Peyer's patch (tissue), 4 donors: Measurements from ENCODE around the gene SIPA1L3. TPM values are rescaled to one million over a fixed set of nuclear protein-coding genes. Genes with fewer than 3 reads are reported as not detected.

ENCODE experiments used
- DNase-seq, 3 donors: peaks; one replicate each; pipeline ENCODE4 v3.0.0-alpha.2; 2017 to 2019
- H3K27ac ChIP-seq, 4 donors: fragments of 200-600 bp; sonication (generic); one replicate each; pipeline ENCODE4 v1.5.1; 2016 to 2019
- H3K27me3 ChIP-seq, 2 donors: fragments of 200-600 bp; sonication (generic); one replicate each; pipeline ENCODE4 v1.5.1; 2019
- H3K36me3 ChIP-seq, 3 donors: fragments of 200-600 bp; sonication (generic); one replicate each; pipeline ENCODE4 v1.5.1; 2016 to 2019
- H3K4me1 ChIP-seq, 4 donors: fragments of 200-600 bp; sonication (generic); one replicate each; pipeline ENCODE4 v1.5.1; 2016 to 2019
- H3K4me3 ChIP-seq, 4 donors: fragments of 200-600 bp; sonication (generic); 1 replicate in 3 of 4; 2 replicates in 1 of 4; pipeline ENCODE4 v1.5.1; 2016 to 2019; ENCODE audit warnings: mild to moderate bottlenecking in 1 of 4
- H3K9me3 ChIP-seq, 4 donors: fragments of 200-600 bp; sonication (generic); one replicate each; pipeline ENCODE4 v1.5.1; 2016 to 2019; ENCODE audit warnings: mild to moderate bottlenecking in 1 of 4
- POLR2A ChIP-seq, 2 donors: fragments of 450-650 bp; IDR thresholded peaks; one replicate each; pipeline ENCODE4 v1.5.1; 2017; ENCODE audit warnings: antibody characterized with exemption in 2 of 2, mild to moderate bottlenecking in 2 of 2, moderate library complexity in 2 of 2
- total RNA-seq, 4 donors: library from RNA; depleted of rRNA; stranded (reverse); fragments of >200 nt; gene quantifications; one replicate each; pipeline ENCODE4 v1.1.0, GENCODE V29; 2016
- TF ChIP-seq, protein P1 (sequence below), 6 experiments: fragments of 450-650 bp in 4 of 6; fragments of 200-600 bp in 2 of 6; sonication (generic) in 1 of 6; IDR thresholded peaks; one replicate each; pipeline ENCODE4 v1.5.1; 2017 to 2019; ENCODE audit warnings: antibody characterized with exemption in 6 of 6, mild to moderate bottlenecking in 3 of 6, moderate library complexity in 1 of 6

Gene SIPA1L3
- total RNA-seq, 4 donors from 2014 or later, result 63.5 to 304 (median 264) TPM

DNA sequence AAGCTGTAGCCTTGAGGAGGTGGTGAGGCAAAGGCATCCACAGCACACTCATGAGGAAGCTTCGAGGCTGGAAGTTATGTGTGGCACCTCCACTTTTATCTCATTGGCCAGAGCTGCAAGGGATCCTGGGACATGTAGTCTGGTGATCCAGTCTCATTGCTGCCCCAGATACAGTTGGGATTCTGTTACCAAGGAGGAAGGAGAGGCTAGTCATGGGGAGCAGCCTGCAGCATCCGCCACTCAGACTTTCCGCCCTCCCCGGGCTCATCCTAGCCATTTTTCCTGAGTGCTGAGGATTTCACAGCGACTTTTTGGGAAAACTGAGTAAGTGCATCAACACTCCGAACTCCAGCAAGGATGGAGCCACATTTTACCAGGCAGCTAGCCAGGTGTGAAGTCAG, 242.7 kb downstream of the SIPA1L3 start:
- no peak for TF ChIP-seq POLR2A (IDR thresholded peaks at IDR 0.05)
- TF ChIP-seq, protein P1, sequence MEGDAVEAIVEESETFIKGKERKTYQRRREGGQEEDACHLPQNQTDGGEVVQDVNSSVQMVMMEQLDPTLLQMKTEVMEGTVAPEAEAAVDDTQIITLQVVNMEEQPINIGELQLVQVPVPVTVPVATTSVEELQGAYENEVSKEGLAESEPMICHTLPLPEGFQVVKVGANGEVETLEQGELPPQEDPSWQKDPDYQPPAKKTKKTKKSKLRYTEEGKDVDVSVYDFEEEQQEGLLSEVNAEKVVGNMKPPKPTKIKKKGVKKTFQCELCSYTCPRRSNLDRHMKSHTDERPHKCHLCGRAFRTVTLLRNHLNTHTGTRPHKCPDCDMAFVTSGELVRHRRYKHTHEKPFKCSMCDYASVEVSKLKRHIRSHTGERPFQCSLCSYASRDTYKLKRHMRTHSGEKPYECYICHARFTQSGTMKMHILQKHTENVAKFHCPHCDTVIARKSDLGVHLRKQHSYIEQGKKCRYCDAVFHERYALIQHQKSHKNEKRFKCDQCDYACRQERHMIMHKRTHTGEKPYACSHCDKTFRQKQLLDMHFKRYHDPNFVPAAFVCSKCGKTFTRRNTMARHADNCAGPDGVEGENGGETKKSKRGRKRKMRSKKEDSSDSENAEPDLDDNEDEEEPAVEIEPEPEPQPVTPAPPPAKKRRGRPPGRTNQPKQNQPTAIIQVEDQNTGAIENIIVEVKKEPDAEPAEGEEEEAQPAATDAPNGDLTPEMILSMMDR (IDR thresholded peaks at IDR 0.05), result no peak
- Histone ChIP-seq H3K27me3 (no peaks in the 10 kb centered on the region), H3K4me3 (no peak overlapping the region), H3K27ac (no peak overlapping the region), H3K9me3 (no peaks in the 10 kb centered on the region), H3K36me3 (peaks cover 0 to 65% (median 0%) of the 10 kb centered on the region in 3 donors), H3K4me1 (no peaks in the 10 kb centered on the region)
- DNase-seq, result no peak

GRCh38 chr19:38151242-38151641, 244.2 kb downstream of the SIPA1L3 start:
- no peak overlapping the region for H3K27ac ChIP-seq
- DNase-seq, result no peak
- peaks cover 0 to 63% (median 0%) of the 10 kb centered on the region in 3 donors for H3K36me3 ChIP-seq
- no peak overlapping the region for H3K4me3 ChIP-seq
- TF ChIP-seq POLR2A (IDR thresholded peaks at IDR 0.05), result no peak
- TF ChIP-seq, protein P1 (IDR thresholded peaks at IDR 0.05), result no peak
- H3K9me3 ChIP-seq, result no peaks in the 10 kb centered on the region
- no peaks in the 10 kb centered on the region for H3K27me3 ChIP-seq
- no peaks in the 10 kb centered on the region for H3K4me1 ChIP-seq

DNA sequence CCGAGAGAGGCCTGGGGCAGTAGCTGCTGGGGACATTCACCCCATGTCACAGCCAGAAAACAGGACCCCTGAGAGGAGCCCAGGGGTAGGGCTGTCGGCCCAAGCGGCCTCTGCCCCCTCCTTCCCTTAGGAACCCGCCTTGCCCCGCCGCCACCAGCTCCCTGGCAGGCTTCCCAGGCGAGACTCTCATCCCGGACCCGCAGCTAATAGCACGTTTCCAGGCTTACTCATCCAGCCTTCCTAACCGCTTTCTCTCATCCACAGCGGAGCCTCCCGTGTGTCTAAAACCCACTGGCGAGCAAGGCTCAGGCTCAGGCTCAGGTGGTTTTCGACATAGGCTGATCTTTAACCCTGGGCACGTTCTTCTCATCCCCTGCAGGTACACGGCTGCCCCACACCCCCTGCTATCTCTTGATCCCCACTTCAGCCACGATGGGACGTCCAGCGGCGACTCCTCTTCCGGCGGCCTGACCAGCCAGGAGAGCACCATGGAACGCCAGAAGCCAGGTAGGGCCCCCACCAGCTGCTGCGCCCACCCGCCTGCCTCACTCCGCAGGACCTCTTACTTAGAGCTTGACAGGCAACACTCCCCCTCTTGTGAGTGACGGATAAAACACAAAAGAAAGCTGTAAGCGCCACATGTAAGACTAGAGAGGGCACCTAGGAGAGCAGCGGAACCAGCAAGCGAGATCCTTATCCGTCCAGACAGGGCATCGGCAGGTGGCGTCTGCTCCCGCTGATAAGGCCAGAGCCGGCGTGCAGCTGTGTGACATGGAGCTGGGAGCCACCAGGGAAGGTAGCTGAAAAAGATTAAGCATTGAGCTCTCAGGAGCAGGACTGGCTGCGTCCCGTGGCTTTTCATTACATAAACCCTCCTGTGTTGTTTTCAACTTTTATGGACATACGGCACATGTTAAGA, 245.7 kb downstream of the SIPA1L3 start:
- no peak for DNase-seq
- Histone ChIP-seq H3K4me1 (no peaks in the 10 kb centered on the region), H3K9me3 (no peaks in the 10 kb centered on the region), H3K36me3 (peaks cover 0 to 70% (median 0%) of the 10 kb centered on the region in 3 donors), H3K4me3 (no peak overlapping the region), H3K27me3 (no peaks in the 10 kb centered on the region), H3K27ac (no peak overlapping the region)
- TF ChIP-seq POLR2A (IDR thresholded peaks at IDR 0.05), result no peak
- TF ChIP-seq, protein P1 (IDR thresholded peaks at IDR 0.05), result no peak

GRCh38 chr19:38155453-38155852, 248.4 kb downstream of the SIPA1L3 start:
- DNase-seq, result no peak
- Histone ChIP-seq H3K4me1 (no peaks in the 10 kb centered on the region), H3K27me3 (no peaks in the 10 kb centered on the region), H3K9me3 (no peaks in the 10 kb centered on the region), H3K36me3 (peaks cover 0 to 85% (median 0%) of the 10 kb centered on the region in 3 donors), H3K4me3 (no peak overlapping the region), H3K27ac (no peak overlapping the region)
- TF ChIP-seq, protein P1 (IDR thresholded peaks at IDR 0.05), result no peak
- no peak for TF ChIP-seq POLR2A (IDR thresholded peaks at IDR 0.05)

- Histone ChIP-seq H3K4me3 (no peak overlapping the region), H3K9me3 (peaks cover 0 to 13% (median 4%) of the 10 kb centered on the region in 4 donors), H3K27ac (no peak overlapping the region), H3K36me3 (peaks cover 0 to 83% (median 0%) of the 10 kb centered on the region in 3 donors), H3K4me1 (no peaks in the 10 kb centered on the region), H3K27me3 (no peaks in the 10 kb centered on the region)
- TF ChIP-seq POLR2A (IDR thresholded peaks at IDR 0.05), result no peak
- TF ChIP-seq, protein P1 (IDR thresholded peaks at IDR 0.05), result no peak
- DNase-seq, result no peak
These were observed 251.7 kb downstream of the SIPA1L3 start for GRCh38 chr19:38158730-38159129.
